ENCODE measurements around the gene DOLPP1.
"Not testable (repeated sequence)": the region's sequence is repeated elsewhere in the genome, so short reads cannot be mapped to it uniquely, and the experiment has no call there.

Gene DOLPP1, protein sequence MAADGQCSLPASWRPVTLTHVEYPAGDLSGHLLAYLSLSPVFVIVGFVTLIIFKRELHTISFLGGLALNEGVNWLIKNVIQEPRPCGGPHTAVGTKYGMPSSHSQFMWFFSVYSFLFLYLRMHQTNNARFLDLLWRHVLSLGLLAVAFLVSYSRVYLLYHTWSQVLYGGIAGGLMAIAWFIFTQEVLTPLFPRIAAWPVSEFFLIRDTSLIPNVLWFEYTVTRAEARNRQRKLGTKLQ

DNA sequence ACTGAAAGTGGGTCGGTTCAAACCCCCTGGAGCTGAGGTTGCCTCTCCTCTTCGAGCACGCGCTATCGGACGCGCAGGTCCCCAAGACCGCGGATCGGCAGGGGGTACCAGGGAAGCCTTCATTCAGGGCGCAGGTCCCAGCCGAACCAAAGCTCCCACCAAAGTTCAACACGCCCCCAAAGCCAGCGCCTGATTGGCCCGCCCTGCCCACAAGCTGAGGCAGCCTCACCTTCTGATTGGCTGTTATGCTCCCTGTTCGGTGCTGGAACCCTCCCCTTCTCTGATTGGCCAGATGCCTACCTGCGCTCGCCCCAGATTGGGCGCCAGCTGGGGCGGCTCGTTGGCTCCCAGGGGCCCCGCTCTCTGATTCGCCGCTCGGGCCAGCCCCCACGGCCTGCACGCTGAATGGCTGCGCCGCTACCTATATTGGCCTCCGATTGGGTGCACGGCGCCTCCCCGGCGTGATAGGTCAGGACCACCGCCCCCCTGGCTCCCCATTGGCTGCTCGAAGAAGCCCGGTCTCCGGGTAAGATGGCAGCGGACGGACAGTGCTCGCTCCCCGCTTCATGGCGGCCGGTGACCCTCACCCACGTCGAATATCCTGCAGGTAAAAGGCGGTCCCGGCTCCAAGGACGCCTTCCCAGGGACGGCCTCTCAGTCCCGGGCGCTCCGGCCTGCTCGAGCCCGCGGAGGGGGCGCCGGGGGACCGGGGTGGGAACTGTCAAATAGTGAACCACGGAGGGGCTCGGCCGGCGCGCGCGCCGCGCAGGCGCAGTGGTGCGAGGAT, at the start of gene DOLPP1:
Gene DOLPP1, plus strand, starts transcription at position 511 of the 787 bp plus-strand sequence. Its CDS starts 21 bp downstream, at position 532.
- peak; percentile 99 for DNase-seq

GRCh38 chr9:129031514-129031913, 49.4 kb upstream of the DOLPP1 start:
- DNase-seq, result no peak

DNA sequence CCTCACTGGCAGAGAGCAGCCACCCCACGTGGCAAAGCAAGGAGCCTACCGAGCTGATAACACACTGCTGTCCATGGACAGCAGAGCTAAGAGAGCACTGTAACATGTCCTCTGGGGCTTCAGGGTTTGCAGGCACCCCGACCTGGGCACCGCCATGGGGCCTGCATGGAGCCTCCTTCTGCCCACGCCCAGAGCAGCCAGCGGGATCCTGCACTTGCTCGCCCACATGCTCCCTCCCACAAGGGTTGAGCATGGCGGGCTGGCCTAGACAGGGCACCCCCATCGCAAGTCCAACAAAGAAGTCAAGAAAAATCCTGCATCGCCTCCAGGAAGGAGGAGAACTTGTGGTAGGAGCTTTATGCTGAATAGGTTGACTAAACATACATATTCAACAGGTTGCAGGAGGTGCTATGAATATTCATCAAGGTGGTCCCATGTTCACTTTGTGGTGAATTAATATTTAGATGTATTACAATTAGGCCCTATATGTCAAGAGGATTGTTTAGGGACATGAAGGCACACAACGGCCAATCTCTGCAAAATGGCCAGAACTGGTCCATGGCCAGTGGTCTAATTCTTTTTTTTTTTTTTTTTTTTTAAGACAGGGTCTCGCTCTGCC, 48.3 kb upstream of the DOLPP1 start:
- DNase-seq, result no peak

GRCh38 chr9:129033216-129033615, 47.7 kb upstream of the DOLPP1 start:
- DNase-seq, result no peak

DNA sequence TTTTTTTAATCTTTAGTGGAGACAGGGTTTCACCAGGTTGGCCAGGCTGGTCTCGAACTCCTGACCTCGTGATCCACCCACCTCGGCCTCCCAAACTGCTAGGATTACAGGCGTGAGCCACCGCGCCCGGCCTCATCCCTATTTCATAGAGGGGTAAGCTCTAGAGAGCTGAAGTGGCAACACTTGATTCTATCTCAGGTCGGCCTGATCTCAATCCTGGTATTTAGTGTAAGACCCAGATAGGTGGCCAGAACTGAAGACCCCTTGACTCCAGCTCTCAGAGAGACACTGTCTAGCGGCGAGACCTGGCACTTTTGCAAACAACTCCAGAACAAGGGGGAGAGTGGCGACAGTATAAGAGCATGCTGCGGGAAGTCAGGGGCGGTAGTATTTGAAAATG, 45.1 kb upstream of the DOLPP1 start:
- DNase-seq, result not testable (repeated sequence)

- peak; percentile 98 for DNase-seq
Observed at GRCh38 chr9:129036241-129036922, 44.5 kb upstream of the DOLPP1 start, which contains the start of gene MIGA2. Gene MIGA2, plus strand, starts transcription at chr9:129036626. Its CDS starts 3,969 bp downstream, at chr9:129040595.

DNA sequence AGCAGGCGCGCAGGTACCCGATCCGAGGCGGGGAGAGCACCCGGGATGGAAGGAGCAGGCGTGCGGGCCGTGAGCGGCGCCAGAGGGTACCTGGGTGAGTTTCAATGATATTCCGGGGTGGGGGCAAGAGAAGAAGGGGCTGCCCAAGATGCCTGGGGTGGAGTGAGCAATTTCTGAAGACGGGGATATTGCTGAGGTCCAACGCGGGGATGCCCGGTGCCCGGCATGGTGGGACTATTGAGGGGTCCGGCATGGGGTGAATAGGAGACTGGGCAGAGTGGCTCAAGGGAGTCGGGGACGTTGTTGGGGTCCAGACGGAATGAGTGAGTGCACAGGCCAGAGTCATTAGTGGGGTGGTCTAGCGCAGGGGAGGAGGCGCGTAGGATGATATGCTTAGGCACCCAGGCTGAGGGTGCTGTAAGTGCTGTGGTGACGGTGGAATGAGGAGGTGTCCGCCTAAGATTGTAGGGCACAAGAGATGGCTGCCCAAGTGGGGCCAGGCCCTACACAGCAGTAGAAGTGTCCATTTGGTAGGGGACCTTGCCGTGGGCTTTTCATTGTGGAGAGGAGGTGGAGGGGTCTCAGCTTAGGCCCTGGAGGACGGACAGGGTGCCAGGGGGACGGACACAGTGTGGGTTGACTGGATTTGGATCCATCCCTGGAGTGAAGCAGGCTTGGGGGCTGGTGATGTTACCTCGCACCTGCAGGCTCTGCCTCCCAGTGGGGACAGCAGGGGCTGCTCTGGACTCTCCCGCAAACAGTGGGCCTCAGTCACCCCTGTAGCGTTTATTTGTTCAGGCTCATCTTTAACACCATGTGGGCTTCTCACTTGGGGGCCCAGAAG, 43.8 kb upstream of the DOLPP1 start:
- no peak for DNase-seq

DNA sequence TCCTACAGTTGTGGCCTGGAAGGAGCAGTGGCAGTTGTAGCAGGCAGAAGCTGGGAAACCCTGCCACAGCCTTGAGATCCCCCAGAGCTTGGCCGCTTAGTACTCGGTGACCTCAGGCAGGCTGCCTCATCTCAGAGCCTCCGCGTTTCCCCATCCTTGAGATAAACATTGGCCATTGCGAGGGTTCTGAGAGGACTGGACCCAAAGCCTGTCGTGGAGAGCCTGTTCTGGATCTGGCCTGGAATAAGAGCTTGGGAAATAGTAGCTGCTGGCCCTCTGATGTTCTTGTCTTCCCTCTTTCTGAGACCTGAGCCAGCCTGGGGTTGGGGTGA, 43.2 kb upstream of the DOLPP1 start:
- DNase-seq, result no peak

- DNase-seq, result no peak
Observed at GRCh38 chr9:129038109-129038852, 42.6 kb upstream of the DOLPP1 start.

DNA sequence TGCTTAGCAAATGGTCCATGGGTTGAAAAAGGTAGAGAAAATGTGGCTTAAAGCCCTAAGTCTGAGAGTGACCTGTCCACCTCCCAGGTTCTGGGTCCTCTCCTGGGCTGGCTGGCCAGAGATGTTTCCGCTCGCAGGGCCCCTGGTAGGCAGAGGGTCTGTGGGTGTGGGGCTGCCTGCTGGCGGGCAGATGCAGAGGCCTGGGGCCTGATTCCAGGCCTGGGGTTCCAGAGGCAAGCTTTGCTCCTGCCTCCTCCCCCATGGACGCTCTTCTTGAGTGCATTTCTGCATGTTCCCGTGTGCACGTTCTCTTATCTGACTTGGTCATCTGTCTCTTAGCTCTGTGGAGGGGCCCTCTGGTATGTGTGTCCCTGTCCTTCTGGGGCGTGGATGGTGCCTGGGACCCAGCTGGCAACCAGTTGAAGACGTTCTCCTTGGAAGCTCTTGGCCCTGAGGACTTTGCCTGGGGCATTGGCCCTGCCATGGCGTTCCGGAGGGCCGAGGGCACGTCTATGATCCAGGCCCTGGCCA, 40.7 kb upstream of the DOLPP1 start:
- no peak for DNase-seq

DNA sequence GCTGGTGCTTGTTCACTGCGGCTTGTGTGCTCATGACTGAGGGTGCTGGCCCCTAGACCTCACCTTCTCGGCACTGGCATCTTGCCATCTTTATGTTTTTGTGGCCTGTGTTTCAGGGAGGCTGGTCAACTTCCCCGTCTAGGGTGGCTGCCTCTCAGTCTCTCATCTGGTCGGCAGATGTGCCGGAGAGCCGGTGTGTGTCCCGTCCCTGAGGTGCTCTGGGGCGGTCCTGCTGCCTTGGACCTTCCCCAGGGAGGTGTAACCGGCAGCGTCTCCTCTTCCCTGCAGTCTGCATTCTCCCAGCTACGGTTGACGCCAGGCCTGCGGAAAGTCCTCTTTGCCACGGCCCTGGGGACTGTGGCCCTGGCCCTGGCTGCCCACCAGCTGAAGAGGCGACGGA, 38.9 kb upstream of the DOLPP1 start:
- no peak for DNase-seq

DNA sequence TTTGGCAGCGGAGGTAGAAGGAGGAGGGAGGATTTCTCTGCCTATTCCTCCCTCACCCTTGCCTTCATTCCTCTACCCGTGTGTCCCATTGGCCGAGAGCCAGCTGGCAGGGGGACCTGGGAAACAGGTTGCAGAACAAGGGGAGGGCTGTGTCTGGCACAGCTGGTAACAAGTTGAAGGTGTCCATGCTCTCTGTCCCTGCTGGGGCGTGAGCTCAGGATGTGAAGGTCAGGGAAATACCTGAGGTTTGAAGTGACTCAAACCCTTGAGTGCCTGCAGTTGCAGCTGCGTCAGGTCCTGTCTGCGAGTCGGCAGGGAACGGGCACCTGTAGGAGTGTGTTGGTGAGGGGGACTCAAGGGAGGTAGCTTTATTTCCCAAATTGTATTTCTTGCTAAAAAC, 28.3 kb upstream of the DOLPP1 start:
- DNase-seq, result no peak

- no peak for DNase-seq
Observed at GRCh38 chr9:129053020-129053419, 27.9 kb upstream of the DOLPP1 start.

DNA sequence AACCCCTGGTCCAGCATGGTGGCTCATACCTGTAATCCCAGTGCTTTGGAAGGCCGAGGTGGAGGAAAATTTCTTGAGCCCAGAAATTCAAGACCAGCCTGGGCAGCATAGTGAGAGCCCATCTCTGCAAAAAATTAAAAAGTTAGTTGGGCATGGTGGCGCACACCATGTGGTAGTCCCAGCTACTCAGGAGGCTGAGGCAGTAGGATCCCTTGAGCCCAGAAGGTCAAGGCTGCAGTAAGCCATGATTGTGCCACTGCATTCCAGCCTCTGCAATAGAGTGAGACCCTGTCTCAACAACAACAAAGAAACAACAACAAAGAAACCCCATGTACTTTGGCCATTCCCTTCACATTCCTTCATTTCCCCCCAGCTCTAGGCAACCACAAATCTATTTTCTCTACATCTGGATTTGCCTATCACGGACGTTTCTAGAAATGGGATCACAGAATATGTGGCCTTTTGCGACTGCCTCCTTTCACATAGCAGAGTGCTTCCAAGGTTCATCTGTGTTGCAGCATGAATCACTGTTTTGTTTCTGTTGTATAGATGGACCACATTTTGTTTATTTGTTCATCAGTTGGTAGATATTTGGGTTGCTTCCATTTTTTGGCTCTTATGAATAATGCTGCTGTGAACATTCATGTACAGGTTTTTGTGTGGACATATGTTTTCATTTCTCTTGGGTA, 26.6 kb upstream of the DOLPP1 start:
- DNase-seq, result no peak

DNA sequence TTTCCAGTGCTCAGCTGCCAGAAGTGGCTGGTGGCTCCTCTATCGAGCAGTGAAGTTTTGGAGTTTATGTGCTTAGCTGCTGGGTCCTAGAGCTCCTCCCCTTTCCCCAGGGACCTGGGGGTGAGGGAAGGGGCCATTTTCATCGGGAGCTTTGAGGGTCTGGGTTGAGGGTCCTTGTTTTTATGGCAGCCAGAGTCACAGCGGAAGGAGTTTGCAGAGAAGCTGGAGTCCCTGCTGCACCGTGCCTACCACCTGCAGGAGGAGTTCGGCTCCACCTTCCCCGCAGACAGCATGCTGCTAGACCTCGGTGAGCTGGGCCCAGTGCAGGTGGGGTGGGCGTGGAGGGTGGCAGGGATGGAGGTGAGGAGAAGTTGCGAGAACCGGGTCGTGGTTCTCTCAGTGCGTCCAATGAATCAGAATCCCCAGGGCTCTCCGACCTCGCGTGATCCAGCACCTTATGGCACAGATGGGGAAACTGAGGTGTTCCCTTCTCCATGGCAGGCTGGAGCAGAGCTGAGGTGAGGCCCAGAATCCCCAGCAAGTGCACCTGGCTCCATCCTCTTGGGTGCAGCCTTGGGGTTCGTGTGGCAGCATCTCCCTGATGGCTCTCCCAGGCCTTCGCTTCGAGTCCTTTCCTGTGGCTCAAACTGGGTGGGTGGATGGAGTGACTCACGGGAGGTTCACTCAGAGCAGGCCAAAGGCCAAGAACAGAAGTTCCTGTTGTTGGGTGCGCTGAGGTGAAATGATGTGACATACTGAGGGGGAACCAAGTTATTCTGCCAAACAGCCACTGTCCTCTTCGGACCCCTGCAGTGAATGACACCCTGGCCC, 21.7 kb upstream of the DOLPP1 start:
- DNase-seq, result no peak

DNA sequence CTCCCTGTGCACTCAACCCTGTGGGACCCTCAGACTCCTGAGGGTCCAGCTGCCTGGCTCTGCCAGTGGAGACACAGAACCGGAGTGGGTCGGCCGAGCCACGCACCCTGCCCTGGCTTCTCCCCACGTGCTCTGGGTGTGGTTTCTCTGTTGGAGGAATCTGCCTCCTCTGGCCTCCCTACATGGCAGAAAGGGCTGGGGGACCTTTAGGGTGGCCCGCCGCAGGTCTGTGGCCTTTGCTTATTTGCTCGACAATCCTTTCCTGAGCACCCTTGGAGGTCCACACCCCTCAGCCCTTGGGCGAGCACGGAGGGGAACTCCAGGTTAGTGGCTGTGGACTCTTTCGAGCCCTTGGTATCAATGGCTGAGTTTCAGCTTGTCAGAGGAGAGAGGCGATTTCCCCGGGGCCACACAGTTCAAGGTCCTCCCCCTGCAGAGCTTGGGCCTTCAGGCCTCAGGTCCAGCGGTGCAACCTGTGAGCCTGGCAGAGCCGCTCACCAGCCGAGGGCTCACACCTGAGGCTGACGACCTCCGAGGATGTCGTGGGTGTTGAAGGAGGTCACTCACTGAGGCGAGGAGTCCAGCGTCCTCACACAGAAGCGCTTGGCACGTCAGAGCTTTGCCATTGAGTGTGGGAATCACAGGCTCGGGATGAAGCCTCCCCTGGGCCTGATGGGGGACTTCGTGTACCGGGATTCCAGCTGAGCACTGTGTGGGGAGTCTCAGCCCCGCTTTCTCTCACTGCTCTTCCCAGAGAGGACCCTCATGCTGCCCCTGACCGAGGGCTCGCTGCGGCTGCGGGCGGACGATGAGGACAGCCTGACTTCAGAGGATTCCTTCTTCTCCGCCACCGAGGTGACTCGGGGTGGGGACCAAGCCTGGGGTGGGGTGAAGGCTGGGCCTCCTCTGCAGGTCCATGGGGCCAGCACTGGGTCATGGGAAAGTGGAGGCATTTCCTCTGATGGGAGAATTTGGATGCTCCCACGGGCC, 20.8 kb upstream of the DOLPP1 start:
- no peak for DNase-seq

DNA sequence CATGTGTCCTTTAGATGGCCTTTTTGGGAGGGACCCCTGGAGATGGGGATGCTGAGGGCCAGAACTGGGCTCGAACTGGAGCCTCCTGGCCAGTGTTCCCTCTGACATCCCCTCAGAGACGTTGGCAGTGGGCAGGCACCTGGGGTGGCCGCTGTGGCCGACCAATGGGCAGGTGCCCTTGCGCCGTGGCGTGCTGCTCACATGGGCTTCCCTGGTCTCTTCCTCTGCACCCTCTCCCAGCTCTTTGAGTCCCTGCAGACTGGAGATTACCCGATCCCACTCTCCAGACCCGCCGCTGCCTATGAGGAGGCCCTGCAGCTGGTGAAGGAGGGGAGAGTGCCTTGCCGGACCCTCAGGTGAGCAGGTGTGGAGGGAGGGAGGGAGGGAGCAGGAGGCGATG, 19.9 kb upstream of the DOLPP1 start:
- DNase-seq, result no peak

DNA sequence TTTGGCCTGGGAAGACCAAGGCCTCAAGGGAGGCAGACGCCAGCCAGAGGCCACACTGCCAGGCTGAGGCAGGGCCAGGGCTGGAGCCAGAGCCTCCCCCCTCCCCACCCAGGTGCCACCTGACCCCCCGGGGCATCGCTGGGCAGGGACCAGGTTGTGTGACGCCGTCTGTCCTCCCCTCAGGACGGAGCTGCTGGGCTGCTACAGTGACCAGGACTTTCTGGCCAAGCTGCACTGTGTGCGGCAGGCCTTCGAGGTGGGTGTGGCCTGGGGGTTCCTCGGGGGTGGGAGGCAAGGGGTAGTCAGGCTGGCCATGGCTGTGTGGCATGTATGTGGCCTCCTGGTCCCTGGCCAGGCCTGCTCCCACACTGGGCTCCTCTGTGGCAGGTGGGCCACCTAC, 17.9 kb upstream of the DOLPP1 start:
- no peak for DNase-seq

GRCh38 chr9:129064499-129064908, 16.4 kb upstream of the DOLPP1 start:
- no peak for DNase-seq
